RWPE1 (cell line): ENCODE data around the gene KCTD11.
A peak's percentile ranks its signal among the peaks of the same experiment; 100 is the strongest.
"Not testable (repeated sequence)": the region's sequence is repeated elsewhere in the genome, so short reads cannot be mapped to it uniquely, and the experiment has no call there.

Experiments
- CTCF ChIA-PET: fragments of 350-600 bp; sonication (Branson Sonifier 250); formaldehyde crosslinking; extraction: SDS; loops from one replicate; lab custom pipeline; 2021; lab: Yijun Ruan, JAX
- POLR2A ChIA-PET: fragments of 400-600 bp; formaldehyde crosslinking; extraction: SDS; loops from one replicate; lab custom pipeline; 2020; ENCODE audit warnings: antibody characterized with exemption; ENCODE audit not compliant: low non-redundant PET; lab: Yijun Ruan, JAX
- DNase-seq: peaks from one replicate; pipeline ENCODE4 v3.0.0; 2012; ENCODE audit warnings: low spot score
- H3K27ac ChIP-seq: fragments of 450-650 bp; 2 replicates; pipeline ENCODE4 v1.5.1; 2017
- CTCF ChIP-seq: fragments of 450-650 bp; conservative IDR thresholded peaks from 2 replicates; pipeline ENCODE4 v1.5.1; 2017; ENCODE audit warnings: low read depth, mild to moderate bottlenecking

Gene KCTD11

GRCh38 chr17:7356072-7356549 is 4.1 kb downstream of the KCTD11 start:
- peak overlapping the region; percentile 100 for H3K27ac ChIP-seq
- peak; percentile 50 for DNase-seq
- POLR2A ChIA-PET, result interaction anchor here (0.7 to 1.3 kb wide), 3 partner anchors 24 to 204 kb away, joined by 3 read pairs; no protein-coding TSS in a partner anchor
- CTCF ChIA-PET, result interaction anchor here (0.6 to 1.7 kb wide), 14 partner anchors 12 to 156 kb away, joined by 3 to 5 read pairs (median 4); partner anchors contain the start of genes SPEM2, TMEM256 and TNK1
- peak; percentile 75 for TF ChIP-seq CTCF

GRCh38 chr17:7356756-7357155 is 4.8 kb downstream of the KCTD11 start:
- ChIA-PET CTCF (interaction anchor here (0.6 to 1.3 kb wide), 6 partner anchors 16 to 155 kb away, joined by 3 to 4 read pairs (median 3); partner anchors contain the start of genes SPEM2 and TMEM256), POLR2A (interaction anchor here (1.3 kb wide), 1 partner anchor 25 kb away, joined by 3 read pairs; no protein-coding TSS in a partner anchor)
- no peak for TF ChIP-seq CTCF
- H3K27ac ChIP-seq, result no peak overlapping the region
- DNase-seq, result no peak

- POLR2A ChIA-PET, result no interaction called here
- no peak overlapping the region for H3K27ac ChIP-seq
- CTCF ChIA-PET, result no interaction called here
- DNase-seq, result no peak
- no peak for TF ChIP-seq CTCF
These were observed 5.4 kb downstream of the KCTD11 start for GRCh38 chr17:7357381-7357780.

GRCh38 chr17:7361906-7362305 is 9.9 kb downstream of the KCTD11 start:
- DNase-seq, result no peak
- CTCF ChIA-PET, result interaction anchor here (0.7 to 1.0 kb wide), 4 partner anchors 11 to 712 kb away, joined by 3 read pairs; partner anchors contain the start of gene PLSCR3
- POLR2A ChIA-PET, result interaction anchor here (0.8 kb wide), 1 partner anchor 18 kb away, joined by 6 read pairs; no protein-coding TSS in a partner anchor
- no peak overlapping the region for H3K27ac ChIP-seq
- TF ChIP-seq CTCF, result no peak

GRCh38 chr17:7363311-7363710 is 11.3 kb downstream of the KCTD11 start:
- ChIA-PET CTCF (interaction anchor here (0.6 kb wide), 1 partner anchor 121 kb away, joined by 4 read pairs; the partner anchor contains the start of gene POLR2A), POLR2A (interaction anchor here (0.6 kb wide), 1 partner anchor 415 kb away, joined by 10 read pairs; no protein-coding TSS in a partner anchor)
- peak overlapping the region; percentile 39 for H3K27ac ChIP-seq
- no peak for TF ChIP-seq CTCF
- DNase-seq, result no peak

- CTCF ChIA-PET, result interaction anchor here (0.6 kb wide), 1 partner anchor 85 kb away, joined by 3 read pairs; no protein-coding TSS in a partner anchor
- DNase-seq, H3K27ac ChIP-seq, POLR2A ChIA-PET: not testable (repeated sequence)
These were observed 14.0 kb downstream of the KCTD11 start for GRCh38 chr17:7365963-7366362.

GRCh38 chr17:7367083-7367482 is 15.1 kb downstream of the KCTD11 start:
- ChIA-PET CTCF (interaction anchor here (0.6 kb wide), 1 partner anchor 13 kb away, joined by 3 read pairs; no protein-coding TSS in a partner anchor), POLR2A (no interaction called here)
- no peak for DNase-seq
- no peak for TF ChIP-seq CTCF
- no peak overlapping the region for H3K27ac ChIP-seq
